Measurements from ENCODE around the gene SPAG17. TPM values are rescaled to one million over a fixed set of nuclear protein-coding genes. Genes with fewer than 3 reads are reported as not detected.

Gene SPAG17
- total RNA-seq, 1 experiment from 2014 or later, result 0.52 TPM

GRCh38 chr1:118159569-118159968 lies 25.5 kb downstream of the SPAG17 start (continued):
- TF ChIP-seq, protein P1, sequence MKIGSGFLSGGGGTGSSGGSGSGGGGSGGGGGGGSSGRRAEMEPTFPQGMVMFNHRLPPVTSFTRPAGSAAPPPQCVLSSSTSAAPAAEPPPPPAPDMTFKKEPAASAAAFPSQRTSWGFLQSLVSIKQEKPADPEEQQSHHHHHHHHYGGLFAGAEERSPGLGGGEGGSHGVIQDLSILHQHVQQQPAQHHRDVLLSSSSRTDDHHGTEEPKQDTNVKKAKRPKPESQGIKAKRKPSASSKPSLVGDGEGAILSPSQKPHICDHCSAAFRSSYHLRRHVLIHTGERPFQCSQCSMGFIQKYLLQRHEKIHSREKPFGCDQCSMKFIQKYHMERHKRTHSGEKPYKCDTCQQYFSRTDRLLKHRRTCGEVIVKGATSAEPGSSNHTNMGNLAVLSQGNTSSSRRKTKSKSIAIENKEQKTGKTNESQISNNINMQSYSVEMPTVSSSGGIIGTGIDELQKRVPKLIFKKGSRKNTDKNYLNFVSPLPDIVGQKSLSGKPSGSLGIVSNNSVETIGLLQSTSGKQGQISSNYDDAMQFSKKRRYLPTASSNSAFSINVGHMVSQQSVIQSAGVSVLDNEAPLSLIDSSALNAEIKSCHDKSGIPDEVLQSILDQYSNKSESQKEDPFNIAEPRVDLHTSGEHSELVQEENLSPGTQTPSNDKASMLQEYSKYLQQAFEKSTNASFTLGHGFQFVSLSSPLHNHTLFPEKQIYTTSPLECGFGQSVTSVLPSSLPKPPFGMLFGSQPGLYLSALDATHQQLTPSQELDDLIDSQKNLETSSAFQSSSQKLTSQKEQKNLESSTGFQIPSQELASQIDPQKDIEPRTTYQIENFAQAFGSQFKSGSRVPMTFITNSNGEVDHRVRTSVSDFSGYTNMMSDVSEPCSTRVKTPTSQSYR (CRISPR knock-in tag; IDR thresholded peaks at IDR 0.05), result no peak
- no peak for TF ChIP-seq HMGXB4 (CRISPR knock-in tag; IDR thresholded peaks at IDR 0.05)
- TF ChIP-seq, protein P2, sequence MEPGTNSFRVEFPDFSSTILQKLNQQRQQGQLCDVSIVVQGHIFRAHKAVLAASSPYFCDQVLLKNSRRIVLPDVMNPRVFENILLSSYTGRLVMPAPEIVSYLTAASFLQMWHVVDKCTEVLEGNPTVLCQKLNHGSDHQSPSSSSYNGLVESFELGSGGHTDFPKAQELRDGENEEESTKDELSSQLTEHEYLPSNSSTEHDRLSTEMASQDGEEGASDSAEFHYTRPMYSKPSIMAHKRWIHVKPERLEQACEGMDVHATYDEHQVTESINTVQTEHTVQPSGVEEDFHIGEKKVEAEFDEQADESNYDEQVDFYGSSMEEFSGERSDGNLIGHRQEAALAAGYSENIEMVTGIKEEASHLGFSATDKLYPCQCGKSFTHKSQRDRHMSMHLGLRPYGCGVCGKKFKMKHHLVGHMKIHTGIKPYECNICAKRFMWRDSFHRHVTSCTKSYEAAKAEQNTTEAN (CRISPR knock-in tag; IDR thresholded peaks at IDR 0.05), result no peak
- TF ChIP-seq CTCF (IDR thresholded peaks at IDR 0.05), result no peak
- TF ChIP-seq IRF2 (CRISPR knock-in tag; IDR thresholded peaks at IDR 0.05; ENCODE audit: borderline replicate concordance, low read depth), result no peak
- TF ChIP-seq ZNF263 (CRISPR knock-in tag; IDR thresholded peaks at IDR 0.05; ENCODE audit: low read depth), result no peak
- no peak for TF ChIP-seq ZNF423 (CRISPR knock-in tag; IDR thresholded peaks at IDR 0.05)

DNA sequence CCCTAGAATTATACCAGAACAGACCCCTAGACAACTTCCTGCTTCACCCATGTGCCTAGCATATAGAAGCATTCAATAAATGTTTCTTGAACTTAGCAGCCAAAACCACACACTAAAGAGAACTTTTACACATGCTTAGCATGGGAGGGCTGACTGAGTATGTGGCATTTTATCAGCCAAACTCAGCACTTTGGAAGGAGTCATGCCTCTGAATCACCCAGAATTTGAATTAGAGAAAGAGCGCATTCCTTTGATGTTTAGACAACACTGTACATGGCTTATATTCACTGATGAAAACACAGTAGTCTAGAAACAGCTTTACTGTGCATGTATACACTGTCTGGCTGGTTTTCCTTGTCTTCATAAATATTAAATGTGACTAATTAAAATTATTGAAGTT lies 26.1 kb downstream of the SPAG17 start:
- Mint-ChIP-seq H3K36me3 (no peaks in the 10 kb centered on the region), H3K4me3 (no peak overlapping the region), H3K27ac (no peak overlapping the region), H3K4me1 (peaks cover 10% of the 10 kb centered on the region; the same call in 1 of the 2 replicates), H3K27me3 (ENCODE audit: low read depth) (no peaks in the 10 kb centered on the region), H3K9me3 (no peaks in the 10 kb centered on the region)
- ChIA-PET CTCF (no interaction called here), POLR2A (no interaction called here)
- DNase-seq (ENCODE audit: low spot score) (no peak), ATAC-seq (no peak)
- TF ChIP-seq RORB (CRISPR knock-in tag; IDR thresholded peaks at IDR 0.05) (no peak), JUN (CRISPR knock-in tag; IDR thresholded peaks at IDR 0.05) (no peak), EMX1 (CRISPR knock-in tag; IDR thresholded peaks at IDR 0.05) (no peak), ZNF423 (CRISPR knock-in tag; IDR thresholded peaks at IDR 0.05) (no peak)

DNA sequence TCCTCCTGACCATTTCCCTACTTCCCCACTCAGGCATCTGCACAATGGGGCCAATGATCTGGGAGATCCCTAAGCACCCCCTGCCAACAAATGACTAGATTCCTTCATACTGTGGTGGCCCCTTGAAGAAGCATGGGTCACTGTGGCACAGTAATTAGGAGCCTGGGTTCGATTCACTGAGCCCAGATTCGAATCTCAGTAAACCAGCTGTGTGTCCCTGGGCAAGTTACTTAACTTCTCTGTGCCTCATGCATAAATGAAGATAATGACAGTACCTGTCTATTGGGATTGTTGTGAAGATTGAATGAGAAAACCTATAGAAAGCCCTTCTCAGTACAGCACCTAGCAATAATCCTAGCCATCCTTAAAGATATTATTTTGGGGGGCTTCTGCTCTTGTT lies 27.5 kb downstream of the SPAG17 start:
- DNase-seq (ENCODE audit: low spot score) (no peak), ATAC-seq (no peak)
- H3K4me3 Mint-ChIP-seq, result no peak overlapping the region
- H3K9me3 Mint-ChIP-seq, result no peaks in the 10 kb centered on the region
- no peak overlapping the region for H3K27ac Mint-ChIP-seq
- H3K36me3 Mint-ChIP-seq, result no peaks in the 10 kb centered on the region
- H3K27me3 Mint-ChIP-seq (ENCODE audit: low read depth), result no peaks in the 10 kb centered on the region
- POLR2A ChIA-PET, result no interaction called here
- peaks cover 10% of the 10 kb centered on the region; the same call in 1 of the 2 replicates for H3K4me1 Mint-ChIP-seq
- CTCF ChIA-PET, result no interaction called here
- no peak for TF ChIP-seq ZNF138 (CRISPR knock-in tag; conservative IDR thresholded peaks at IDR 0.05)
- TF ChIP-seq FOXP1 (CRISPR knock-in tag; IDR thresholded peaks at IDR 0.05; ENCODE audit: borderline replicate concordance), result no peak
- TF ChIP-seq, protein P3, sequence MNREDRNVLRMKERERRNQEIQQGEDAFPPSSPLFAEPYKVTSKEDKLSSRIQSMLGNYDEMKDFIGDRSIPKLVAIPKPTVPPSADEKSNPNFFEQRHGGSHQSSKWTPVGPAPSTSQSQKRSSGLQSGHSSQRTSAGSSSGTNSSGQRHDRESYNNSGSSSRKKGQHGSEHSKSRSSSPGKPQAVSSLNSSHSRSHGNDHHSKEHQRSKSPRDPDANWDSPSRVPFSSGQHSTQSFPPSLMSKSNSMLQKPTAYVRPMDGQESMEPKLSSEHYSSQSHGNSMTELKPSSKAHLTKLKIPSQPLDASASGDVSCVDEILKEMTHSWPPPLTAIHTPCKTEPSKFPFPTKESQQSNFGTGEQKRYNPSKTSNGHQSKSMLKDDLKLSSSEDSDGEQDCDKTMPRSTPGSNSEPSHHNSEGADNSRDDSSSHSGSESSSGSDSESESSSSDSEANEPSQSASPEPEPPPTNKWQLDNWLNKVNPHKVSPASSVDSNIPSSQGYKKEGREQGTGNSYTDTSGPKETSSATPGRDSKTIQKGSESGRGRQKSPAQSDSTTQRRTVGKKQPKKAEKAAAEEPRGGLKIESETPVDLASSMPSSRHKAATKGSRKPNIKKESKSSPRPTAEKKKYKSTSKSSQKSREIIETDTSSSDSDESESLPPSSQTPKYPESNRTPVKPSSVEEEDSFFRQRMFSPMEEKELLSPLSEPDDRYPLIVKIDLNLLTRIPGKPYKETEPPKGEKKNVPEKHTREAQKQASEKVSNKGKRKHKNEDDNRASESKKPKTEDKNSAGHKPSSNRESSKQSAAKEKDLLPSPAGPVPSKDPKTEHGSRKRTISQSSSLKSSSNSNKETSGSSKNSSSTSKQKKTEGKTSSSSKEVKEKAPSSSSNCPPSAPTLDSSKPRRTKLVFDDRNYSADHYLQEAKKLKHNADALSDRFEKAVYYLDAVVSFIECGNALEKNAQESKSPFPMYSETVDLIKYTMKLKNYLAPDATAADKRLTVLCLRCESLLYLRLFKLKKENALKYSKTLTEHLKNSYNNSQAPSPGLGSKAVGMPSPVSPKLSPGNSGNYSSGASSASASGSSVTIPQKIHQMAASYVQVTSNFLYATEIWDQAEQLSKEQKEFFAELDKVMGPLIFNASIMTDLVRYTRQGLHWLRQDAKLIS (CRISPR knock-in tag; IDR thresholded peaks at IDR 0.05; ENCODE audit: borderline replicate concordance), result no peak
- TF ChIP-seq OVOL2 (CRISPR knock-in tag; IDR thresholded peaks at IDR 0.05; ENCODE audit: borderline replicate concordance), result no peak
- no peak for TF ChIP-seq ZNF423 (CRISPR knock-in tag; IDR thresholded peaks at IDR 0.05)
- TF ChIP-seq HMGXB4 (CRISPR knock-in tag; IDR thresholded peaks at IDR 0.05), result no peak
- TF ChIP-seq, protein P4, sequence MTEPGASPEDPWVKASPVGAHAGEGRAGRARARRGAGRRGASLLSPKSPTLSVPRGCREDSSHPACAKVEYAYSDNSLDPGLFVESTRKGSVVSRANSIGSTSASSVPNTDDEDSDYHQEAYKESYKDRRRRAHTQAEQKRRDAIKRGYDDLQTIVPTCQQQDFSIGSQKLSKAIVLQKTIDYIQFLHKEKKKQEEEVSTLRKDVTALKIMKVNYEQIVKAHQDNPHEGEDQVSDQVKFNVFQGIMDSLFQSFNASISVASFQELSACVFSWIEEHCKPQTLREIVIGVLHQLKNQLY (CRISPR knock-in tag; IDR thresholded peaks at IDR 0.05), result no peak
- TF ChIP-seq GRHL2 (CRISPR knock-in tag; IDR thresholded peaks at IDR 0.05; ENCODE audit: insufficient replicate concordance, severe bottlenecking), result no peak
- no peak for TF ChIP-seq ATF1 (CRISPR knock-in tag; IDR thresholded peaks at IDR 0.05)
- no peak for TF ChIP-seq EMX1 (CRISPR knock-in tag; IDR thresholded peaks at IDR 0.05)

Data from WTC11 (cell line).